ENCODE data around the gene PDF. TPM values are rescaled to one million over a fixed set of nuclear protein-coding genes. Genes with fewer than 3 reads are reported as not detected.
"Not testable (repeated sequence)": the region's sequence is repeated elsewhere in the genome, so short reads cannot be mapped to it uniquely, and the experiment has no call there.

PDF gene
- polyA plus RNA-seq, 4 donors: 2.2 to 7.5 (median 3.5) TPM

- no peak for DNase-seq (ENCODE audit: low read depth in 4 of 4, low spot score in 3 of 4)
Observed at GRCh38 chr16:69318911-69319289, 11.5 kb downstream of the PDF start.

GRCh38 chr16:69318177-69318910 is 12.0 kb downstream of the PDF start:
- DNase-seq (ENCODE audit: low read depth in 4 of 4, low spot score in 3 of 4): no peak

DNA sequence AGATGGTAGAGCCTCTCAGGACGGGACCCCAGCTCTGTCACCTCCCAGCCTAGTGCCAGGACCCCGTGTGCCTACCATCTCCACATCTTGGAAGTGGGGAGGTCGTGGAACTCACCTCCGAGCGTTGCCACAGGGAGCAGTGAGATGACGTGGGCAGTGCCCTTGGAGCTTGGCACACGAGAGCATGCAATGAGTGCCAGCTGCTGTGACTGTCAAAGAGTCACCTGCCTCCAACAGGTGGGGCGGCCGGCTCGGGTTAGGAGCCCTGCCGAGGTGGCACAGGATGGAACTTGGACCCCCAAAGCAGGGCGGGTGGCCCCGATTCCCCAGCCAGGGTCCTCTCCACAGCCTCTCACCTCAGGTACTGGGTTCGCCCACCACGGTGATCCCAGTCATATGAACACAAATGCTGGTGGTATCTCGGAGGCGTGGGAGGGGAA is 13.8 kb downstream of the PDF start:
- no peak for DNase-seq (ENCODE audit: low read depth in 4 of 4, low spot score in 3 of 4)

DNA sequence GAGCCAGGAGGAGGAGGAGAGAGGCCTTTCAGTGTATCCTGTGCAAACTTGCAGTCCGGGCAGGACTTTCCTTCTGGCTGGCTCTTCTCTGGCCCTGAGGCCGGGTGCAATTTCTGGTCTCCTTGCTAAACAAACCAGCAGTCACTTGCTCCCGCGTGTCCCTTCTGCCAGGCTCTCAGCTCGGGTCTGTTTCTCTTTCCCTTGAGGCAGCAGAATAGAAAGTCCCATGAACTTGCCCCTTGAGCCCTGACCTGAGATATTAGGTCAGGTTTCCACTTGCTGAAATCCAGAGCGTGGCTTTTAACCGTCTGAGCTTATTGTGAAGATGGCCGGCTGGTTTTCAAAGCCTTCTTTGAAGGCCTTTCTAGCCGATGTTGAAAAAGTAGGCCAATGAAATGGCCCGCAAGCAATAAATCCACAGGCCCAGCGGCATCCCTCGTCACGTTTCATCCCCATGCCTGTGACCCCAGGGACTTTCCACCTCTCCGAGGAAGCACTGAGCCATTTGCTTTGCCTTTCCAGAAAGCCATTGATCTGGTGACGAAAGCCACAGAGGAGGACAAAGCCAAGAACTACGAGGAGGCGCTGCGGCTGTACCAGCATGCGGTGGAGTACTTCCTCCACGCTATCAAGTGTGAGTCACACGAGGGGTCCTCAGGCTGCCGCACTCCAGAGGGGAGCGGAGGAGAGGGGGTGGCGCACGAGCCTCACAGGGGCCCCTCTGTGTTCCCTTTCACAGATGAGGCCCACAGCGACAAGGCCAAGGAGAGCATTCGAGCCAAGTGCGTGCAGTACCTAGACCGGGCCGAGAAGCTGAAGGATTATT is 14.7 kb downstream of the PDF start:
- no peak for DNase-seq (ENCODE audit: low read depth in 4 of 4, low spot score in 3 of 4)

- DNase-seq (ENCODE audit: low read depth in 4 of 4, low spot score in 3 of 4): no peak
Observed at GRCh38 chr16:69314534-69314933, 15.9 kb downstream of the PDF start.

DNA sequence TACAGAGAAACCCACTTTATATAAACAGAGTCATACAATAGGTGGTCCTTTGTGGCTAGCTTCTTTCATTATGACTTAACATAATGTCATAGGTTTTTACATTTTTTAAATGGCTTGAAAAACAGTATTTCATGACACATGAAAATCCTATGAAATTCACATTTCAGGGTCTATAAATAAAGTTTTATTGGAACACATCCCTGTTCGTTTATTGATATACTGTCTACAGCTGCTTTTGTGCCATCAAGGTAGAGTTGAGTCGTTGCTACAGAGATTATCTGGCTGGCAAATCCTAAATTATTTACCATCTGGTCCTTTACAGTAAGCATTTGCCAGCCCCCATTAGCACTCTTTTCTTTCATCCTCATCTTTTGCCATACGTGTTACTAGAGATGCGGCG is 16.9 kb downstream of the PDF start:
- DNase-seq (ENCODE audit: low read depth in 4 of 4, low spot score in 3 of 4): no peak

DNA sequence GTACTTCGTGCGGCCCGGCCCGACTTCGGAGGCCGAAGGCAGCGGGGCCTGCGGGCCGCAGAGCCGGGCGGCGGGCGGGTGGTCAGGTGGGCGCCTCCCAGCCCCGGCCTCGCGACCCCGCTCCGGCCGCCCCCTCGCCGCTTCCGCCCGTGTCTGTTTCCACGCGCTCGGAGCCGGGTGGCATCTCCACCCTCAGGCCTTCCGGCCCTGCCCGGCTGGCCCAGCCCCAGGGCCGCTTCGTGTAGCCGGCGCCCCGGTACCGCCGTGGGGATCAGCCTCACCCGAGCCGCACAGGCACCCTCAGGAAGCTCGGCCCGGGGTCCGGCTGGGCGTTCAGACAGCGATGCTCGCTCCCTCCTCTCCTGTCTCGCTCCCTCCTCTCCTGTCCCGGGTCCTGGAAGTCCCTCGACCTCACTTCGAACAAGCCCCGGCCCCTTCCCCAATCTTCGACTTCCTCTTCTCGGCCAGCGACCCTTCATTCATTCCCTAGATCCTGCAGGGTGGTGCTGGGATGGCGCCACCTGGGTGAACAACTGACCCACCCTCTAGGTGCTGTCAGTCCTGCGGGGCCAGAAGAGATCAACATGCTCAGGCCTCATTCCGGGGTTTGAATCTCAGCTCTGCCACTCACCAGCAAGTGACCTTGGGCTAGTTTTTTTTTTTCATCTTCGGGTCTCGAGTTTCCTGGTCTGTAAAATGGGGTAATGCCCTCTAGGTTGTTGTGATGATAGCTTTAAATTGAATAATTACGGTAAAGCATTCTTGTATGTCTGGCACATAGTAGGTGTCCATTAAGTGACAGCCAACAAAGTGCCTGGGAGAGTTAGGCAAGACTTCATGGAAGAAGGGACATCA is 18.6 kb downstream of the PDF start:
- no peak for DNase-seq (ENCODE audit: low read depth in 4 of 4, low spot score in 3 of 4)

DNA sequence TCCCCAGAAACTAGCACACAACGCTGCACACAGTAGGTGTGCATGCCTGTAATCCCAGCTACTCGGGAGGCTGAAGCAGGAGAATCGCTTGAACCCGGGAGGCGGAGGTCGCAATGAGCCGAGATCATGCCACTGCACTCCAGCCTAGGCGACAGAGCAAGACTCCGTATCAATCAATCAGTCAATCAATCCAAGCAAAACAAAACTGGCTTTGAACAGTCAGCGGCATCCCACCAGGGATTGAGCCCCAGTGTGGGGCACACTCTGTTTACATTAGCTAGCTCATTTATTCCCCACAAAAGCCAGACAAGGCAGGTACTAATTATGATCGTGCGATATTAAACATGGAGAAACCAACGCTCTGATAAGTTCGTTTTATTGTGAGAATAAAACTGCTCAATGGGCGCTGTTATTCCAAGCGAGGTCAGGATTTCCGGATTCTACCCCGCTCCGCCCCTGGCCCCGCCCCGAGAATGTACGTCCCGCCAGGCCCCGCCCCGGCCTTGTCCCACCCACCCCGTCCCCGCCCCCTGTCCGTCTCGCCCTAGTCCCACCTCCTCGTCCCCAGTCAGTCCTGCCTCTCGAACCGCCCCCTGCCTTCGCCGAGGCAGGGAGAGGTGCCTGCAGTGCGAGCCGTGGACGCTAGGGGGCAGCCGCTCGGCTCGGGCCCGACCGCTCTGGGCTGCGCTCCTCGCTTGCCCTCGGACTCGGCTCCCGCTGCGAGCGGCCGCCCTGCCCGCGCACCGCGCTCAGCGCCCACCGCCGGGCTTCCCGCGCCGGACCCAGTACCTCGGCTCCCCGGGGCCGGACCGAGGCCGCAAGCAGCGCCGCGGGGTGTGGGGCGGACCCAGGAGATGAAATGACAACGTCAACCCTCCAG is 19.5 kb downstream of the PDF start, which contains the start of gene VPS4A:
Gene VPS4A, plus strand, starts transcription at position 698 of the 880 bp plus-strand sequence. Its CDS starts 162 bp downstream, at position 860.
- DNase-seq (ENCODE audit: low read depth in 4 of 4, low spot score in 3 of 4): peak; percentile 87 to 94 (median 90)

DNA sequence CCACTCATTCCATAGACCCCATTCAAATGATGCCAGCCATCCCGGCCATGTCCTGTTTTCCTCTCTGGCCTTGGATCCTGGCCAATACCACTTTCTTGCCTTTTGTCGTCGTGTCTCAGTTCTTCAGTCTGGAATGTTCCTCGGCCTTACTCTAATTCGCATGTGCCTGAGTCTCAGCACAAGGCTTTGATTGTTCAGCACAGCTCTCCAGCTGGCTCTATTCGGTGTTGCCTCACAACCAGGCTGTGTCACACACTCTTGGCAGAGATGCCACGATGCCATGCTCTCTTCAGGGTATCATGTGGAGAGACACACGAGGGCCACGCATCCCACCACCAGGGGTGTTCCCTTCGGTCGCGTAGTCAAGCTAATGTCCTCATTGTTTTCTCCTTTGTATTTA is 21.1 kb downstream of the PDF start:
- DNase-seq (ENCODE audit: low read depth in 4 of 4, low spot score in 3 of 4): no peak

DNA sequence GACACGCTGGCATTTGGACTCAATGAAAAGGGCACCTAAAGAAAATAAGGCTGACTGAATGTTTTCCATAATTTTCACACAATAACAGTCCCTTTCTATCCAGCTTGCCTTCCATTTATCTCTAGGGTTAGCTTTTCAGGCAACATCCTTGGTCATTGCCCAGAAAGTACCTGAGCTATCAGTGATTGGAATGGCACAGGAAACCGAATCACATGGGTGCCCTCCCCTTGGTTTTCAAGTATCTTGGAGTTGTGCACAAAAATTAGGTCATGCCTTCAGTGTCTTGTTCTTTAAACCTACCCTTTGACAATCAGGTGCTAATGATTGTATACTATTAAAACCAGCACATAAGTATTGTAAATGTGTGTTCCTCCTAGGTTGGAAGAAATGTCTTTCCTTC is 22.5 kb downstream of the PDF start:
- DNase-seq (ENCODE audit: low read depth in 4 of 4, low spot score in 3 of 4): no peak

- no peak for DNase-seq (ENCODE audit: low read depth in 4 of 4, low spot score in 3 of 4)
Observed at GRCh38 chr16:69307091-69307490, 23.3 kb downstream of the PDF start.

DNA sequence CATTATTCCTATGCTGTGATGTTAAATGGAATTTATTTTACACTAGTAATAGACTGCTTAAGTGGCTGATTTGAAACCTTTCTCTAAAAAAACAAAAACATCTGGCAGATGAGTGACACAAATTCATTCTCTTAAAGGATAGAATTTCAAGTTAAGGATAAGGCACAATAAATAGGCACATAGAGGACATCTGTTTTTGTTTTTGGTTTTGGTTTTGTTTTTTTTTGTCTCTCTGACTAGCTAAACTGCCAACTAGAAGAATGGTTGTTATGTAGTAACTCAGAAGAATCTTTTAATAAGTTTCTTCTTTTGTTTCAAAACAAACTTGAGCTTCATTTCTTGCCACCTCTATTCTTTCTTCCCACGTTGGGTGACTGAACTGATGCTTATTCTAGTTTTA is 24.4 kb downstream of the PDF start:
- DNase-seq (ENCODE audit: low read depth in 4 of 4, low spot score in 3 of 4): no peak

DNA sequence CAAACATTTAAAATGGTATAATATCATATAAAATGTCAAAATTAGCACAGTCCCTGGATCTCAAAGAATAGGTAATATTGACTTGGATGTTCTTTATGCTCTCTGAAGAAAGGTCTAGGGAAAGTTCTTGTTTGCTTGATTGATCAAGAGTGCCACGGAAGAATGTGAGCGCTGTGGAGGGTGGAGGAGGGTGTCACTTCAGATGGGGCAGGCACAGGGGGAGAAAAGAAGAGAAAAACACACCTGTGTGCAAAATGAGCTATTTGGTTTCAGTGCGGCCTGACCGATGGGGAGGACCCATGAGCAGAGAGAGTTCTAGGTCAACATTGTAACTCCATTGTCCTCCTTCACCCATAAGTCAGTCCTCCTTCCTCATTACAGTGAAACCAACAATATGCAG is 28.1 kb downstream of the PDF start:
- no peak for DNase-seq (ENCODE audit: low read depth in 4 of 4, low spot score in 3 of 4)

DNA sequence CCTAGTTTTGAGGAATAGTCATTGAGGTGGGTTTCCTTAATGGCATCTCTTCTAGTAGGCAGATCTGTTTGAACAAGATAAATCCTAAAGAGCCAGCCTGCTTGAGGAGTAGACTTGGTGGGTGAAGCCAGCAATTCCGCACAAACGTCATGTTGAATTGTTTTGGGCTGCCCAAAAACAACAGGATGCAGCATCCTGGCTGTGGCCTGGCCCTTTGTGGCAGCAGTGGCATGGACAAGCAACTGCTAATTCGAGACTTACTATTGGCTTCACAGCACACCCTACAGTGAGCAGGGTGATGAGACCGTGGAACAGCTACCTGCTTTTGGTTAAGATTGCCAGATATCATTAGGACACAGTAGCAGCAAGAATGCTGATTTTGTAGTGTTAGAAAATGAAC is 28.5 kb downstream of the PDF start:
- no peak for DNase-seq (ENCODE audit: low read depth in 4 of 4, low spot score in 3 of 4)

GRCh38 chr16:69301187-69301586 is 29.2 kb downstream of the PDF start:
- DNase-seq (ENCODE audit: low read depth in 4 of 4, low spot score in 3 of 4): no peak

GRCh38 chr16:69298261-69298660 is 32.1 kb downstream of the PDF start:
- no peak for DNase-seq (ENCODE audit: low read depth in 4 of 4, low spot score in 3 of 4)

DNA sequence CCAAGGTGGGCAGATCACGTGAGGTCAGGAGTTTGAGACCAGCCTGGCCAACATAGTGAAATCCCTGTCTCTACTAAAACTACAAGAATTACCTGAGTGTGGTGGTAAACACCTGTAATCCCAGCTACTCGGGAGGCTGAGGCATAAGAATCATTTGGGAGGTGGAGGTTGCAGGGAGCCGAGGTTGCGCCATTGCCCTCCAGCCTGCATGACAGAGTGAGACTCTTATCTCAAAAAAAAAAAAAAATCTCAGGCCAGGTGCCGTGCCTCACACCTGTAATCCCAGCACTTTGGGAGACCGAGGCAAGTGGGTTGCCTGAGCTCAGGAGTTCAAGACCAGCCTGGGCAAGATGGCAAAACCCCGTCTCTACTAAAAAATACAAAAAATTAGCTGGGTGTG is 33.6 kb downstream of the PDF start:
- DNase-seq (ENCODE audit: low read depth in 4 of 4, low spot score in 3 of 4): not testable (repeated sequence)

DNA sequence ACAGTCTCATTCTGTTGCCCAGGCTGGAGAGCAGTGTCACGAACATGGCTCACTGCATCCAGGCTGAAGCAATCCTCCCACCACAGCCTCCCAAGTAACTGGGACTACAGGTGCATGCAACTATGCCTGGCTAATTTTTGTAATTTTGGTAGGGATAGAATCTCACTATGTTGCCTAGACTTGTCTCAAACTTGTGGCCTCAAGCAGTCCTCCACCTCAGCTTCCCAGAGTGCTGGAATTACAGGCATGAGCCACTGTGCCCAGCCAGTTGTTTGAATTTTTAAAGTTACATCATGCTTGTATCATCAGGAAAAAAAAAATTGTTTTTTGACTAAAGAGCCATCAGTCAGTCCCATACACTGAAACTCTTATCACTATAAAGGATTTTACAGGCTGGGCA is 36.3 kb downstream of the PDF start:
- DNase-seq (ENCODE audit: low read depth in 4 of 4, low spot score in 3 of 4): no peak

DNA sequence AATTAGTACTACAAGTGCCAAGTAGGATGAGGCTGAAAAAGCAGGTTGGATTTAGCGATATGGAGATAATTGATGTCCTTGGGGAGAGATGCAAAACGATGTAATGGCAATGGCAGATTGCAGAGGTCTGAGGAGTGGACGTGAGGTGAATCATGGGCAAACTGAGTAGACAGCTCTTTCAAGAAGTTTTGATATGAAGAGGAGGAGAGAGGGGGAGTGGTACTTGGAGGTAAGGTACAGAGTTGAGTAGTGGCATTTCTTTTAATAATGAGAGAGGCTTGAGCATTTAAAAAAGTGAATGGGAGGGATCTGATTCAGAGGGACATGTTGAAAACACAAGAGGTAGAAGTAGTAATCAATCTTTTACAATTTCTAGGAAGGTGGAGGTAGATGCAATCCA is 37.0 kb downstream of the PDF start:
- DNase-seq (ENCODE audit: low read depth in 4 of 4, low spot score in 3 of 4): no peak

- not testable (repeated sequence) for DNase-seq (ENCODE audit: low read depth in 4 of 4, low spot score in 3 of 4)
Observed at GRCh38 chr16:69291657-69292056, 38.7 kb downstream of the PDF start.
